Rectal smooth muscle tissue (tissue), 1 donor: Measurements from ENCODE around the gene EDEM2.
"Not testable (repeated sequence)": the region's sequence is repeated elsewhere in the genome, so short reads cannot be mapped to it uniquely, and the experiment has no call there.

ENCODE experiments used
- H3K27ac ChIP-seq: one replicate; pipeline ENCODE4 v1.7.0; 2013; ENCODE audit warnings: low read depth, low read length, inconsistent platforms
- H3K27me3 ChIP-seq: one replicate; pipeline ENCODE4 v1.7.0; 2013; ENCODE audit warnings: low read length; ENCODE audit not compliant: control insufficient read depth, insufficient read depth
- H3K36me3 ChIP-seq: one replicate; pipeline ENCODE4 v1.7.0; 2013; ENCODE audit warnings: low read length; ENCODE audit not compliant: control insufficient read depth, insufficient read depth
- H3K4me1 ChIP-seq: one replicate; pipeline ENCODE4 v1.7.0; 2013; ENCODE audit warnings: low read length; ENCODE audit not compliant: control insufficient read depth, insufficient read depth
- H3K4me3 ChIP-seq: one replicate; pipeline ENCODE4 v1.7.0; 2013; ENCODE audit warnings: low read length
- H3K9ac ChIP-seq: one replicate; pipeline ENCODE4 v1.7.0; 2013; ENCODE audit warnings: low read length

EDEM2 gene

DNA sequence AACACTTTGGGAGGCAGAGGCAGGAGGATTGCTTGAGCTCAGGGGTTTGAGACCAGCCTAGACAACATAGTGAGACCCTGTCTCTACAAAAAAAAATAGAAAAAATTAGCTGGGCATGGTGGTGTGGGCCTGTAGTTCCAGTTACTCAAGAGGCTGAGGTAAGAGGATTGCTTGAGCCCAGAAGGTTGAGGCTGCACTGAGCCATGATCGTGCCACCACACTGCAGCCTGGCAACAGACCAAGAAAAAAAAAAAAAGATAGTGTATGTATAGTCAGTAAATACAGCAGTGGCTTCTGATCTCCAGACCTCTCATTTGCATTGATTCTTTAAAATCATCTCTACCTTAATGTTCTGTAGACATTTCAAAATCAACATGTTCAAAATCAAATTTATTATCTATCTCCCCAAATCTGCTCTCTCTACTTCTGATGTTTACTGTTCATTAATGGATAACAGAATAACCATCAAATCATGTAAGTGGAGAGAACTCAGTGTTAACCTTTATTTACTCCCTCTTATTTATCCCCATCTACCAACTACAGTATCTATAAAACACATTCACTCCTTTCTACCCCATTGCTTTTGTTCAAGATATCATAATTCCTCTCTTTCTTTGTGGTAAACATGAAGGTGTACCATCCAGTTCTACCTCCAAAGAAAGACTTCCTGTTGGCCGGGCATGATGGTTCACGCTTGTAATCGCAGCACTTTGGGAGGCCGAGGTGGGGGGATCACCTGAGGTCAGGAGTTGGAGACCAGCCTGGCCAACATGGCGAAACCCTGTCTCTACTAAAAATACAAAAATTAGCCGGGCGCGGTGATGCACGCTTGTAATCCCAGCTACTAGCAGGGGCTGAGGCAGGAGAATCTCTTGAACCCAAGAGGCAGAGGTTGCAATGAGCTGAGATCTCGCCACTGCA lies 32.4 kb upstream of the EDEM2 start:
- Histone ChIP-seq H3K9ac (no peak overlapping the region), H3K27me3 (no peaks in the 10 kb centered on the region), H3K27ac (no peak overlapping the region), H3K4me3 (no peak overlapping the region), H3K4me1 (no peaks in the 10 kb centered on the region), H3K36me3 (peaks cover 4% of the 10 kb centered on the region)

GRCh38 chr20:35176132-35176531 lies 29.0 kb upstream of the EDEM2 start:
- H3K4me3 ChIP-seq = no peak overlapping the region
- H3K27me3 ChIP-seq = no peaks in the 10 kb centered on the region
- no peak overlapping the region for H3K27ac ChIP-seq
- peaks cover 5% of the 10 kb centered on the region for H3K4me1 ChIP-seq
- H3K36me3 ChIP-seq = peaks cover 4% of the 10 kb centered on the region
- H3K9ac ChIP-seq = no peak overlapping the region

- Histone ChIP-seq H3K27ac (no peak overlapping the region), H3K9ac (no peak overlapping the region), H3K4me1 (peaks cover 5% of the 10 kb centered on the region), H3K27me3 (no peaks in the 10 kb centered on the region), H3K4me3 (peak overlapping the region; percentile 27), H3K36me3 (peaks cover 4% of the 10 kb centered on the region)
Observed at GRCh38 chr20:35174458-35175216, 27.5 kb upstream of the EDEM2 start.

GRCh38 chr20:35173576-35174192 lies 26.5 kb upstream of the EDEM2 start:
- Histone ChIP-seq H3K4me3 (peak overlapping the region; percentile 10), H3K27ac (no peak overlapping the region), H3K4me1 (peaks cover 5% of the 10 kb centered on the region), H3K36me3 (peaks cover 4% of the 10 kb centered on the region), H3K27me3 (no peaks in the 10 kb centered on the region), H3K9ac (no peak overlapping the region)

GRCh38 chr20:35172434-35172806 lies 25.3 kb upstream of the EDEM2 start:
- H3K36me3 ChIP-seq = peaks cover 4% of the 10 kb centered on the region
- H3K4me3 ChIP-seq = peak overlapping the region; percentile 67
- peaks cover 5% of the 10 kb centered on the region for H3K4me1 ChIP-seq
- peak overlapping the region; percentile 58 for H3K27ac ChIP-seq
- H3K9ac ChIP-seq = no peak overlapping the region
- H3K27me3 ChIP-seq = no peaks in the 10 kb centered on the region

DNA sequence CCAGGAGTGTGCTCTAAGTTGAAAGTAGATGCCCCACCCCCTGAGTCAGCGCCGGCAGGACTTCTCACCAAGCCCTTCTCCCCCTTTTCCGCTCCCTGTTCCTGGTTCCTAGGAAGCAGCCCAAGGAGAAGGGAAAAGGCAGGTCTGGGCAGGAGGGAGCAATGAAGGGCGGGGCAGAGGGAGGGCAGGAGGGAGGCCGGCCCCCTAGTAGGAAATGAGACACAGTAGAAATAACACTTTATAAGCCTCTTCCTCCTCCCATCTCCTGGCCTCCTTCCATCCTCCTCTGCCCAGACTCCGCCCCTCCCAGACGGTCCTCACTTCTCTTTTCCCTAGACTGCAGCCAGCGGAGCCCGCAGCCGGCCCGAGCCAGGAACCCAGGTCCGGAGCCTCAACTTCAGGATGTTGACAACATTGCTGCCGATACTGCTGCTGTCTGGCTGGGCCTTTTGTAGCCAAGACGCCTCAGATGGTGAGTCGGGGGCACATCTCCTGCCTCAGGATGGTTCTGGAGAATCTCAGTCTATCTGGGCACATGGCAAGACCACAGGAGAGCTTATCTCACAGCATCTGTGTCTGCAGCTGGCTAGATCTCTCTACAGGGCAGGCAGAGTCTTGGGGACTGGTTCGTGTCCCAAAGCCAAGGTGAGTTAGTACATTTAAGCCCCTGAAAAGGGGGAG lies 24.8 kb upstream of the EDEM2 start, which contains the start of gene PROCR:
Gene PROCR (plus strand): TSS at position 320 of the 681 bp plus-strand sequence. CDS start 83 bp downstream, at position 403.
- Histone ChIP-seq H3K4me3 (peak within 1 kb of the TSS; percentile 67), H3K9ac (no peak within 1 kb of the TSS), H3K36me3 (peaks cover 4% of the 10 kb centered on the region), H3K27ac (peak within 1 kb of the TSS; percentile 58), H3K27me3 (no peaks in the 10 kb centered on the region), H3K4me1 (peaks cover 5% of the 10 kb centered on the region)

GRCh38 chr20:35171438-35171752 lies 24.3 kb upstream of the EDEM2 start:
- Histone ChIP-seq H3K4me1 (peaks cover 5% of the 10 kb centered on the region), H3K36me3 (no peaks in the 10 kb centered on the region), H3K27ac (peak overlapping the region; percentile 58), H3K4me3 (peak overlapping the region; percentile 67), H3K27me3 (no peaks in the 10 kb centered on the region), H3K9ac (no peak overlapping the region)

DNA sequence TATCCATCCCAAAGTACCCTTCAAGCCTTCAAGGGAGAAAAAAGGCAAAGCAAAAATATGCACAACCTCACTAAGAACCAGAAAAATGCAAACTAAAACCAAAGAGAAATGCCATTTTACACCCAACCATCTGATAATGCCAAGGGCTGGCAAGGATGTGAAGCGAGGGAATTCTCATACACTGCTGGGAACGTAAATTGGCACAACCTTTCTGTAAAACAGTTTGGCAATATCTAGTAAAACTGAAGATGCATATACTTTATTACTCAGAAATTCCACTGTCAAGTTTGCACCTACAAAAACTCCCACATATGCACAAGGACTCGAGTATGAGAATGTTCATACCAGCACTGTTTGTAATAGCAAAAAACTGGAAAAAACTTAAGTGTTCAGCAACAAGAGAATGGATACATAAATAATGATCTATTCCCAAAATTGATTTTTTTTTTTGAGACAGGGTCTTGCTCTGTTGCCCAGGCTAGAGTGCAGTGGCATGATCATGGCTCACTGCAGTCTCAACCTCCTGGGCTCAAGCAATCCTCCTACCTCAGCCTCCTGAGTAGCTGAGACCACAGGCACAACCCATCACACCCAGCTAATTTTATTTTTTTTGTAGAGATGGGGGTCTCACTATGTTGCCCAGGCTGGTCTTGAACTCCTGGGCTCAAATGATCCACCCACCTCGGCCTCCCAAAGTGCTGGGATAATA lies 21.7 kb upstream of the EDEM2 start:
- H3K27ac ChIP-seq, H3K27me3 ChIP-seq, H3K9ac ChIP-seq, H3K36me3 ChIP-seq, H3K4me3 ChIP-seq, H3K4me1 ChIP-seq: not testable (repeated sequence)

- no peaks in the 10 kb centered on the region for H3K36me3 ChIP-seq
- H3K27ac ChIP-seq = no peak overlapping the region
- H3K27me3 ChIP-seq = no peaks in the 10 kb centered on the region
- peaks cover 5% of the 10 kb centered on the region for H3K4me1 ChIP-seq
- H3K4me3 ChIP-seq = no peak overlapping the region
- no peak overlapping the region for H3K9ac ChIP-seq
Observed at GRCh38 chr20:35167787-35168186, 20.7 kb upstream of the EDEM2 start.

- Histone ChIP-seq H3K27me3 (no peaks in the 10 kb centered on the region), H3K4me3 (no peak overlapping the region), H3K4me1 (no peaks in the 10 kb centered on the region), H3K27ac (no peak overlapping the region), H3K9ac (no peak overlapping the region), H3K36me3 (no peaks in the 10 kb centered on the region)
Observed at GRCh38 chr20:35166242-35166830, 19.2 kb upstream of the EDEM2 start.
